ENCODE measurements around the gene DAAM2.

Gene DAAM2

DNA sequence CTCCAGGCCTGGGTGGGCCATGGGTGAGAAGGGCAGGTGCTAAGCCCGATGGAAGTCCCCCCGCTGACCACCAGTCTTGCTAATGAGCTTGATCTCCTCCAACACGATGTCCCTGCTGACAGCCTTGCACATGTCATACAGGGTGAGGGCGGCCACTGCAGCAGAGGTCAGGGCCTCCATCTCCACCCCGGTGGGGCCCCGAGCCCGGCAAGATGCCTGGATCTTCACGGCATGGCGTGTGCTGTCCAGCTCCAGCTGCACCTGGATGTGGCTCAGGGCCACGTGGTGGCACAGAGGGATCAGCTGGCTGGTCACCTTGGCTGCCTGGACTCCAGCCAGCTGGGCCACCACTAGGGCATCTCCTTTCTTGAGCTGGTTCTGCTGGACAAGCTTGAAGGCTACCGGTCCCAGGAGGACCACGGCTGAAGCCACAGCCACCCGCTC, 114.2 kb downstream of the DAAM2 start:
- no peak overlapping the region for H3K4me3 ChIP-seq (ENCODE audit: low read length)
- H3K9ac ChIP-seq (ENCODE audit: low read depth, low read length): no peak overlapping the region
- no peaks in the 10 kb centered on the region for H3K4me1 ChIP-seq (ENCODE audit: insufficient read depth, low read length)
- no peaks in the 10 kb centered on the region for H3K27me3 ChIP-seq (ENCODE audit: insufficient read depth, low read length)
- no peaks in the 10 kb centered on the region for H3K9me3 ChIP-seq (ENCODE audit: insufficient read depth, low read depth, low read length)
- peaks cover 21% of the 10 kb centered on the region; the same call in 1 of the 2 replicates for H3K36me3 ChIP-seq (ENCODE audit: insufficient read depth, low read depth, low read length)
- H3K27ac ChIP-seq (ENCODE audit: low read length): no peak overlapping the region

DNA sequence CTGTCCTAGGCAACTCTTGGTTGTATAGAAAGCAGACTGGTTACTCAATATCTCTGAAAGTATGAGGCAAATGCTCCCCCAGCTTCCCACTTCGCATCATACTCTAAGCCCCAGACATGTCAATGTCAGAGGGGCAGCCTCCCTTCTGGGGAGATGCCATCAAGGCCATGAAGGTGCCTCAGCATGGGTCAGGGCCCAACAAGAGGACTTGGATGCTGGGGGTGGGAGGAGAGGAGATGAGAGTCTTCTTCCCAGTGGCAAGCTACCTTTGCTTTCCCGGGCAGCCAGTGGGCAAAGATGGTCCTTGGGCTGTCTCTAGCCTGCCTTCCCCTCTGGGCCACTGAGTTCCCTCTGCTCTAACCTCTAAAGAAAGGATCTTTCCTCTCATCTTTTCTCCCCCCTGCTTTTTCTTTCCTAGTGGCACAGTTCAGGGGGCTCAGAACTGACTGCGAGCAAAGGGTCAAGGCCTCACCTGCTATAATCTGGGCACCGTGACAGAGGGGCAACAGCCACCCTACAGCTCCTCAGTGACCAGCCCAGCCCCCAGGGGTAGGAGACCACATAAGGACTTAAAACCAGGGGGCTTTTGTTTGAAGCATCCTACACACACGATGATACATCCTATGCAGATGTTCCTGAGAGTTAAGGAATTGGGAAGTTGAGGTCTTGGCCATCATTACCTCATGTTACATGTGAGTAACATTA, 115.8 kb downstream of the DAAM2 start:
- no peaks in the 10 kb centered on the region for H3K27me3 ChIP-seq (ENCODE audit: insufficient read depth, low read length)
- H3K9ac ChIP-seq (ENCODE audit: low read depth, low read length): no peak overlapping the region

DNA sequence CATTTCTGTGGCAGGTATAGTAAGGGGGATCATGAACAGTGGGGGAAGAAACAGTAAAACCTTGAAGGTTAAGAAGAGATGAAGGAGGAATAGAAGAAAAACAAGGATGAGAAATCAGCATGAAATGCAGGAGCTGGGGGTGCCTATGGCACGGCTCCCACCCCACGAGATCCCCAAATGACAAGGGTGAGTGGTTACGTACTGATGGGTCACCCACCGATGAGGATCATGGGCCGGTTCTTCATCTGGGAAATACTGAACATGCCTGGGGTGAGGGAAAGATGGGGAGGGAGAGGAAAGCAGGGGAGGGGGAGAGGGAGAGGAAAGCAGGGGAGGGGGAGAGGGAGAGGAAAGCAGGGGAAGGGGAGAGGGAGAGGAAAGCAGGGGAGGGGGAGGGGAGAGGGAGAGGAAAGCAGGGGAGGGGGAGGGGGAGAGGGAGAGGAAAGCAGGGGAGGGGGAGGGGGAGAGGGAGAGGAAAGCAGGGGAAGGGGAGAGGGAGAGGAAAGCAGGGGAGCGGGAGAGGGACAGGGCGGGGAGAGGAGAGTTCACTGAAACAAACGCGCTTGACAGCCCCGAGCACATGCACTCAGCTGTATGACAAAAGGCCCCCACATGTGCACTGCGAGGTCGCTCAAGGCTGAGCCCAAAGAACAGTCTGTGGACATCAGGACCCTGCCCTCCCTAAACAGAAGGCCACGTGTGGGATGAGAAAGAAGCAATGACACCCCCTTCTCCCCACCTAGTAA, 116.8 kb downstream of the DAAM2 start:
- Histone ChIP-seq H3K9me3 (ENCODE audit: insufficient read depth, low read depth, low read length) (no peaks in the 10 kb centered on the region), H3K36me3 (ENCODE audit: insufficient read depth, low read depth, low read length) (peaks cover 21% of the 10 kb centered on the region; the same call in 1 of the 2 replicates), H3K9ac (ENCODE audit: low read depth, low read length) (no peak overlapping the region), H3K4me1 (ENCODE audit: insufficient read depth, low read length) (no peaks in the 10 kb centered on the region), H3K4me3 (ENCODE audit: low read length) (no peak overlapping the region), H3K27me3 (ENCODE audit: insufficient read depth, low read length) (no peaks in the 10 kb centered on the region), H3K27ac (ENCODE audit: low read length) (no peak overlapping the region)

More for the DNA sequence above, 115.8 kb downstream of the DAAM2 start:
- no peak overlapping the region for H3K27ac ChIP-seq (ENCODE audit: low read length)
- no peaks in the 10 kb centered on the region for H3K9me3 ChIP-seq (ENCODE audit: insufficient read depth, low read depth, low read length)
- H3K4me1 ChIP-seq (ENCODE audit: insufficient read depth, low read length): no peaks in the 10 kb centered on the region
- no peak overlapping the region for H3K4me3 ChIP-seq (ENCODE audit: low read length)
- peaks cover 21% of the 10 kb centered on the region; the same call in 1 of the 2 replicates for H3K36me3 ChIP-seq (ENCODE audit: insufficient read depth, low read depth, low read length)

- no peak overlapping the region for H3K4me3 ChIP-seq (ENCODE audit: low read length)
- H3K27ac ChIP-seq (ENCODE audit: low read length): no peak overlapping the region
- no peaks in the 10 kb centered on the region for H3K9me3 ChIP-seq (ENCODE audit: insufficient read depth, low read depth, low read length)
- no peaks in the 10 kb centered on the region for H3K4me1 ChIP-seq (ENCODE audit: insufficient read depth, low read length)
- H3K36me3 ChIP-seq (ENCODE audit: insufficient read depth, low read depth, low read length): peaks cover 21% of the 10 kb centered on the region; the same call in 1 of the 2 replicates
- no peak overlapping the region for H3K9ac ChIP-seq (ENCODE audit: low read depth, low read length)
- H3K27me3 ChIP-seq (ENCODE audit: insufficient read depth, low read length): no peaks in the 10 kb centered on the region
Observed at GRCh38 chr6:39909701-39910100, 117.5 kb downstream of the DAAM2 start.

- no peaks in the 10 kb centered on the region for H3K27me3 ChIP-seq (ENCODE audit: insufficient read depth, low read length)
- H3K9me3 ChIP-seq (ENCODE audit: insufficient read depth, low read depth, low read length): no peaks in the 10 kb centered on the region
- peaks cover 21% of the 10 kb centered on the region; the same call in 1 of the 2 replicates for H3K36me3 ChIP-seq (ENCODE audit: insufficient read depth, low read depth, low read length)
- no peak overlapping the region for H3K27ac ChIP-seq (ENCODE audit: low read length)
- H3K4me1 ChIP-seq (ENCODE audit: insufficient read depth, low read length): no peaks in the 10 kb centered on the region
- H3K9ac ChIP-seq (ENCODE audit: low read depth, low read length): no peak overlapping the region
- no peak overlapping the region for H3K4me3 ChIP-seq (ENCODE audit: low read length)
Observed at GRCh38 chr6:39910164-39910563, 118.0 kb downstream of the DAAM2 start.

DNA sequence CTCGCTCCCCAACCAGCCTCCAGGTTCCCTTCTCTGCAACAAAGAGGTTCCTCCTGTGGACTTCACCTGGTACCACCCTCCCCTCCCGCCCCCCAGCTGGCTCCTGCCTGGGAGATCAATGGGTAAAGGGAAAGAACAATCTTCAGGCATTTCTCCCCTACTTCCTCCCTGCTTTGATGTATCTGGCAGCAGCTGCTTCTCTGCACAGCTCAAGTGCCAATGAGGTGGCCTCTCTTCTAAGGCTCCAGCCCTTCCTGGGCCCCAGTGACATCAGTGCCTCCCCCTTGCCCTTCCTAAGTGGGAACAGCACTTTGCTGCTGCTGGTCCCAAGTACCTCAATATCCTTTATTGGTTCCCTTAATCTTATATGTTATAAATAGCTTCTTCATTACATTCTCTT, 118.6 kb downstream of the DAAM2 start:
- no peaks in the 10 kb centered on the region for H3K4me1 ChIP-seq (ENCODE audit: insufficient read depth, low read length)
- H3K27me3 ChIP-seq (ENCODE audit: insufficient read depth, low read length): no peaks in the 10 kb centered on the region
- peaks cover 23% of the 10 kb centered on the region; the same call in 1 of the 2 replicates for H3K36me3 ChIP-seq (ENCODE audit: insufficient read depth, low read depth, low read length)
- H3K27ac ChIP-seq (ENCODE audit: low read length): no peak overlapping the region
- no peak overlapping the region for H3K9ac ChIP-seq (ENCODE audit: low read depth, low read length)
- H3K9me3 ChIP-seq (ENCODE audit: insufficient read depth, low read depth, low read length): no peaks in the 10 kb centered on the region
- H3K4me3 ChIP-seq (ENCODE audit: low read length): no peak overlapping the region

DNA sequence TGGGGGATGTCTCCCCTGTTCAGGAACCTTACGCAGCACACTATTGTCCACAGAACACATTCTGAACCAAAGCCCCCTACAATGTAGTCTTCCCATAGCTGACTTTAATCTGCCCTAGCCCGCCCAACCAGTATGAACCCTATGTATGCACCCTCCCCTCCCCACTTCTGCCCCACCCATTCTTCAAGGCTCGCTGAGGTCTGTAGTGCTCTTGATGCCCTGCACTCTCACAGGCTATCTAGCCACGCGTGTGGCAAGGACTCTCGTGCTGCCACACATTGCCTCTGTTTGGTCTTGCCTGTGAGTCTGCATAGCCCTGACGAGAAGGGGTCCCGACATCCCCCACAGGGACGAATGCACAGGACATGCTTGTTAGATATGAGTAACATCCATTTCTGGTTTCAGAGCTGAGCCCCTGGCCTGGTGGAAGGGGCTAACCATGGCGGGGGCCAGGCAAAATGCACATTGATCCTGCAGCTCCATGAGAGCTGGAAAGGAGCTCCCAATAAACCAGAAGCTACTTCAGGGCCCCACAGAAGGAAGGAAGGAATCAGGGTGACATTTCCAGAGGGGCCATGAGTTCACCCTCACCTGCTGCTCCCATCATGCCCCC, 119.4 kb downstream of the DAAM2 start:
- Histone ChIP-seq H3K9me3 (ENCODE audit: insufficient read depth, low read depth, low read length) (no peaks in the 10 kb centered on the region), H3K4me1 (ENCODE audit: insufficient read depth, low read length) (no peaks in the 10 kb centered on the region), H3K4me3 (ENCODE audit: low read length) (no peak overlapping the region), H3K27ac (ENCODE audit: low read length) (no peak overlapping the region), H3K27me3 (ENCODE audit: insufficient read depth, low read length) (no peaks in the 10 kb centered on the region), H3K36me3 (ENCODE audit: insufficient read depth, low read depth, low read length) (peaks cover 24% of the 10 kb centered on the region; the same call in 1 of the 2 replicates), H3K9ac (ENCODE audit: low read depth, low read length) (no peak overlapping the region)

DNA sequence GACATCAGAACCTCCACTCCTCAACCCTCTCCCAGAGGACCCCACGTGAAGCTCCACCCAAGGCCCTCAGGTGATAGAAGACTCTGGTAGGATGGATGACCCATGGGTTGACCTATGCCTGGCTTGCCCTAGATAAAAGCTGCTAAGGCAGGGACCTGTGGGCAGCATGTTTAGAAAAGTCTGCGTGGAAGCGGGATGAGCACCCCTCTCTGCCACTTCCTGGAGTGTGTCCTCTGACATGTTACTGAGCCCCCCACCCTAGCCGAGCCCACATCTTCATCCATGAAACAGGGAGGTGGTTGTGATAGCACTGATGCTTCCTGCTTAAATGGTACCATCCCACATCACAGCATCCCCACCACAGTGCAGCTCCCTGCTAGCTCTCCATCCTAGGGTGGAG, 120.3 kb downstream of the DAAM2 start:
- H3K9me3 ChIP-seq (ENCODE audit: insufficient read depth, low read depth, low read length): no peaks in the 10 kb centered on the region
- peaks cover 30% of the 10 kb centered on the region; the same call in 1 of the 2 replicates for H3K36me3 ChIP-seq (ENCODE audit: insufficient read depth, low read depth, low read length)
- H3K27me3 ChIP-seq (ENCODE audit: insufficient read depth, low read length): no peaks in the 10 kb centered on the region
- no peaks in the 10 kb centered on the region for H3K4me1 ChIP-seq (ENCODE audit: insufficient read depth, low read length)
- no peak overlapping the region for H3K27ac ChIP-seq (ENCODE audit: low read length)
- H3K9ac ChIP-seq (ENCODE audit: low read depth, low read length): no peak overlapping the region
- no peak overlapping the region for H3K4me3 ChIP-seq (ENCODE audit: low read length)

- no peak overlapping the region for H3K9ac ChIP-seq (ENCODE audit: low read depth, low read length)
- H3K27me3 ChIP-seq (ENCODE audit: insufficient read depth, low read length): no peaks in the 10 kb centered on the region
- no peak overlapping the region for H3K27ac ChIP-seq (ENCODE audit: low read length)
- H3K9me3 ChIP-seq (ENCODE audit: insufficient read depth, low read depth, low read length): no peaks in the 10 kb centered on the region
- peaks cover 27% of the 10 kb centered on the region; the same call in 1 of the 2 replicates for H3K36me3 ChIP-seq (ENCODE audit: insufficient read depth, low read depth, low read length)
- no peaks in the 10 kb centered on the region for H3K4me1 ChIP-seq (ENCODE audit: insufficient read depth, low read length)
- no peak overlapping the region for H3K4me3 ChIP-seq (ENCODE audit: low read length)
Observed at GRCh38 chr6:39913391-39913916, 121.3 kb downstream of the DAAM2 start.

DNA sequence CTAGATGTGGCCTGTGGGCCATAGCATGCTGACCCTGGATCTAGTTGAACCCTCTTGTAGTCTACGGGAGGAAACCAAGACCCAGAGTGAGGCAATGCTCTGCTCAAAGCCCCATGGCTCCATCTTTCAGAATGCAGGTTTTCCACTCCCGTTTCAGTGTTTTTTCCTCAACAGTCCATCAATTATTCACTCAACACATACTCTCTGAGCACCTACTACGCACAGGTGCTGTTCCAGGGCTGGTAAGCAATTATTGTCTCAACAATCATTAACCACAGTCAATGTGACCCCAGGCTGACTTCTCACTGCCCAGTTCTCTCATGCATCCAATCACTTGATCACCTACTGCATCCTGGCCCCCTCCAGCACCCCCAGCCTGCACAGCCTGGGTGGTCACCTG, 122.1 kb downstream of the DAAM2 start:
- Histone ChIP-seq H3K9me3 (ENCODE audit: insufficient read depth, low read depth, low read length) (no peaks in the 10 kb centered on the region), H3K36me3 (ENCODE audit: insufficient read depth, low read depth, low read length) (peaks cover 24% of the 10 kb centered on the region; the same call in 1 of the 2 replicates), H3K27me3 (ENCODE audit: insufficient read depth, low read length) (no peaks in the 10 kb centered on the region), H3K27ac (ENCODE audit: low read length) (no peak overlapping the region), H3K9ac (ENCODE audit: low read depth, low read length) (no peak overlapping the region), H3K4me1 (ENCODE audit: insufficient read depth, low read length) (no peaks in the 10 kb centered on the region), H3K4me3 (ENCODE audit: low read length) (no peak overlapping the region)

DNA sequence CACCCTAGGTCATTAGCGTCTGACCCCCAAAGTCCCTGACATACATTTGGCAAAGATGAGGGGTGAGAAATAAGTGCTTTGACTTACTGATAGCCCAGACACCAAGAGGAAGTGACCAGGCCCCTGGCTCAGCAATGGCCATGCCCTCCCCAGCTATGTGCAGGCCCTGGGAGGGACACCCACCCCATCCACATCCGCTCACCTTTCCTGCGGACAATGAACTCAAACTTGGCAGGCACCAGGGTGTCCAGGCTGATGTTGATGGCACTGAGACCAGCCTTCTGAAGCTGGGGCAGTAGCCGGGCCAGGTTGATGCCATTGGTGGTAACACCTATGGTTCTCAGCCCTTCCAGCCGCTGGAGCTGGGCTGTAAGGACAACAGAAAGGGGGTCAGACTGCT, 123.7 kb downstream of the DAAM2 start:
- Histone ChIP-seq H3K9ac (ENCODE audit: low read depth, low read length) (no peak overlapping the region), H3K36me3 (ENCODE audit: insufficient read depth, low read depth, low read length) (peaks cover 29% of the 10 kb centered on the region; the same call in 1 of the 2 replicates), H3K4me1 (ENCODE audit: insufficient read depth, low read length) (no peaks in the 10 kb centered on the region), H3K9me3 (ENCODE audit: insufficient read depth, low read depth, low read length) (no peaks in the 10 kb centered on the region), H3K27me3 (ENCODE audit: insufficient read depth, low read length) (no peaks in the 10 kb centered on the region), H3K4me3 (ENCODE audit: low read length) (no peak overlapping the region), H3K27ac (ENCODE audit: low read length) (no peak overlapping the region)
